KMS-11 (cell line): ENCODE results near the gene FOXJ2.

Experiments used
- H2AFZ ChIP-seq: fragments of 200-600 bp; sonication (generic); 2 replicates; pipeline ENCODE4 v1.6.1; 2016; ENCODE audit warnings: antibody characterized with exemption, mixed run types, low read depth
- H3K27ac ChIP-seq: fragments of 200-600 bp; sonication (generic); 2 replicates; pipeline ENCODE4 v1.6.1; 2016; ENCODE audit warnings: mild to moderate bottlenecking, mixed run types
- H3K27me3 ChIP-seq: fragments of 200-600 bp; sonication (generic); 2 replicates; pipeline ENCODE4 v1.6.1; 2017; ENCODE audit warnings: mild to moderate bottlenecking, low read depth, mixed run types, moderate library complexity; ENCODE audit not compliant: insufficient read depth
- H3K36me3 ChIP-seq: fragments of 200-600 bp; sonication (generic); 2 replicates; pipeline ENCODE4 v1.6.1; 2017; ENCODE audit warnings: mild to moderate bottlenecking, mixed run types; ENCODE audit not compliant: insufficient read depth
- H3K4me1 ChIP-seq: fragments of 200-600 bp; sonication (generic); 2 replicates; pipeline ENCODE4 v1.6.1; 2016; ENCODE audit warnings: mild to moderate bottlenecking, low read depth, mixed run types; ENCODE audit not compliant: poor library complexity, severe bottlenecking
- H3K4me2 ChIP-seq: fragments of 200-600 bp; sonication (generic); 2 replicates; pipeline ENCODE4 v1.7.0; 2016; ENCODE audit warnings: mild to moderate bottlenecking, mixed run types
- H3K4me3 ChIP-seq: fragments of 200-600 bp; sonication (generic); IDR thresholded peaks from 2 replicates; pipeline ENCODE4 v1.6.1; 2017; ENCODE audit warnings: low read depth, low read length, mixed read lengths; ENCODE audit not compliant: insufficient read depth
- H3K79me2 ChIP-seq: fragments of 200-600 bp; sonication (generic); 2 replicates; pipeline ENCODE4 v1.6.1; 2016; ENCODE audit warnings: low read depth, mixed run types; ENCODE audit not compliant: insufficient read depth
- H3K9ac ChIP-seq: fragments of 200-600 bp; sonication (generic); 2 replicates; pipeline ENCODE4 v1.6.1; 2016; ENCODE audit warnings: mild to moderate bottlenecking, mixed run types
- H4K20me1 ChIP-seq: fragments of 200-600 bp; sonication (generic); 2 replicates; pipeline ENCODE4 v1.6.1; 2016; ENCODE audit warnings: mild to moderate bottlenecking, mixed run types; ENCODE audit not compliant: insufficient read depth
- TF ChIP-seq, protein P1 (sequence below): fragments of 200-600 bp; sonication (generic); conservative IDR thresholded peaks from 2 replicates; pipeline ENCODE4 v1.6.1; 2017; ENCODE audit warnings: low read depth, mild to moderate bottlenecking, antibody characterized with exemption, low read length, moderate library complexity, mixed read lengths

FOXJ2 gene

DNA sequence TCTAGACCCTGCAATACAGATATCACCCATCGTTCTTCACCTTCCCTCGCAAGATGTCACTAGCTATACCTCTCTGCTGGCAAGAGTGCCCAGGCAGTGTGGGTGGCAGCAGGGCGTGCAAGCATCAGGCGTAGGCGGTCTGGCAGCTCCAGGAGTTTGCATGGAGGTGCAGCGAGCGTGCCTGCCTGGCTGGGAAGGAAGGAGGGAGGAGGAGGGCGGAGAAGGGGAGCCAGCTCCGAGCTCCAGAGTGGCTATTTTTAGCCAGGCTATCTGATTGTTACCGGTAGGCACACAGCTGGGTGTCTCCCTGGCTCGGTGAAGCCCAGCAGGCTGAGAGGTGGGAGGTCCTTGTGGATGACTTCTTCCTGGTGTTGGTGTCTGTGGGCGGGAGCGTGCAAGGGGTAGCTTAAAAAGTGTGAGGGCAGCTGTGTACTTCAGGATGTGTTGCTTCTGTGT lies 6.2 kb downstream of the FOXJ2 start:
- Histone ChIP-seq H3K27ac (no peak overlapping the region), H3K4me1 (peaks cover 19% of the 10 kb centered on the region)

GRCh38 chr12:8040791-8041190 lies 8.3 kb downstream of the FOXJ2 start:
- no peaks in the 10 kb centered on the region for H3K27me3 ChIP-seq
- H3K27ac ChIP-seq = no peak overlapping the region
- no peak overlapping the region for H3K4me2 ChIP-seq
- H3K36me3 ChIP-seq = no peaks in the 10 kb centered on the region
- no peak overlapping the region for H3K9ac ChIP-seq
- no peaks in the 10 kb centered on the region for H3K79me2 ChIP-seq
- H3K4me3 ChIP-seq = no peak overlapping the region
- no peaks in the 10 kb centered on the region for H4K20me1 ChIP-seq
- TF ChIP-seq, protein P1, sequence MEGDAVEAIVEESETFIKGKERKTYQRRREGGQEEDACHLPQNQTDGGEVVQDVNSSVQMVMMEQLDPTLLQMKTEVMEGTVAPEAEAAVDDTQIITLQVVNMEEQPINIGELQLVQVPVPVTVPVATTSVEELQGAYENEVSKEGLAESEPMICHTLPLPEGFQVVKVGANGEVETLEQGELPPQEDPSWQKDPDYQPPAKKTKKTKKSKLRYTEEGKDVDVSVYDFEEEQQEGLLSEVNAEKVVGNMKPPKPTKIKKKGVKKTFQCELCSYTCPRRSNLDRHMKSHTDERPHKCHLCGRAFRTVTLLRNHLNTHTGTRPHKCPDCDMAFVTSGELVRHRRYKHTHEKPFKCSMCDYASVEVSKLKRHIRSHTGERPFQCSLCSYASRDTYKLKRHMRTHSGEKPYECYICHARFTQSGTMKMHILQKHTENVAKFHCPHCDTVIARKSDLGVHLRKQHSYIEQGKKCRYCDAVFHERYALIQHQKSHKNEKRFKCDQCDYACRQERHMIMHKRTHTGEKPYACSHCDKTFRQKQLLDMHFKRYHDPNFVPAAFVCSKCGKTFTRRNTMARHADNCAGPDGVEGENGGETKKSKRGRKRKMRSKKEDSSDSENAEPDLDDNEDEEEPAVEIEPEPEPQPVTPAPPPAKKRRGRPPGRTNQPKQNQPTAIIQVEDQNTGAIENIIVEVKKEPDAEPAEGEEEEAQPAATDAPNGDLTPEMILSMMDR = no peak
- H2AFZ ChIP-seq = no peak overlapping the region
- peaks cover 3% of the 10 kb centered on the region for H3K4me1 ChIP-seq

More for the DNA sequence above, 6.2 kb downstream of the FOXJ2 start:
- TF ChIP-seq, protein P1 = no peak
- Histone ChIP-seq H3K36me3 (no peaks in the 10 kb centered on the region), H3K79me2 (no peaks in the 10 kb centered on the region), H4K20me1 (no peaks in the 10 kb centered on the region), H3K9ac (no peak overlapping the region), H2AFZ (no peak overlapping the region), H3K4me2 (no peak overlapping the region), H3K4me3 (no peak overlapping the region), H3K27me3 (no peaks in the 10 kb centered on the region)

GRCh38 chr12:8045952-8046944 lies 13.7 kb downstream of the FOXJ2 start:
- Histone ChIP-seq H3K9ac (no peak overlapping the region), H3K4me3 (no peak overlapping the region), H4K20me1 (no peaks in the 10 kb centered on the region), H3K4me1 (peaks cover 3% of the 10 kb centered on the region), H3K27ac (no peak overlapping the region), H3K4me2 (no peak overlapping the region), H3K79me2 (no peaks in the 10 kb centered on the region), H3K27me3 (no peaks in the 10 kb centered on the region), H2AFZ (no peak overlapping the region), H3K36me3 (no peaks in the 10 kb centered on the region)
- TF ChIP-seq, protein P1 = peak; percentile 80

DNA sequence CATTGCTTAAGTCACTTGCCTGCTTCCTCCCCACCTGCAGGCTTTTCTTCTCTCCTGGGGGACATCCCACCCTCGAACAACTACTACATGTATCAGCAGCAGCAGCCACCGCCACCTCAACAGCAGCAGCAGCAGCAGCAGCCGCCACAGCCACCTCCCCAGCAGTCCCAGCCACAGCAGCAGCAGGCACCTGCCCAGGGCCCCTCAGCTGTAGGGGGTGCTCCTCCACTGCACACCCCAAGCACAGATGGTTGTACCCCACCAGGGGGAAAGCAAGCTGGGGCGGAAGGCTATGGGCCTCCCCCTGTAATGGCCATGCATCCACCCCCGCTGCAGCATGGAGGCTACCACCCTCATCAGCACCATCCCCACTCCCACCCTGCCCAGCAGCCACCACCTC lies 15.3 kb downstream of the FOXJ2 start:
- Histone ChIP-seq H3K4me2 (no peak overlapping the region), H3K36me3 (no peaks in the 10 kb centered on the region)

More for the DNA sequence above, 15.3 kb downstream of the FOXJ2 start:
- no peaks in the 10 kb centered on the region for H3K79me2 ChIP-seq
- H4K20me1 ChIP-seq = no peaks in the 10 kb centered on the region
- peaks cover 3% of the 10 kb centered on the region for H3K4me1 ChIP-seq
- no peak overlapping the region for H2AFZ ChIP-seq
- TF ChIP-seq, protein P1 = no peak
- no peak overlapping the region for H3K4me3 ChIP-seq
- no peak overlapping the region for H3K27ac ChIP-seq
- H3K9ac ChIP-seq = no peak overlapping the region
- no peaks in the 10 kb centered on the region for H3K27me3 ChIP-seq
